MCF 10A (cell line): Measurements from ENCODE around the gene BRSK2. TPM values are rescaled to one million over a fixed set of nuclear protein-coding genes. Genes with fewer than 3 reads are reported as not detected.

Source experiments
- BruUV-seq: library from RNA; stranded (reverse); fragments of 400-500 nt; replicated peaks from 2 replicates; lab custom pipeline; 2021; lab: Mats Ljungman, UMichigan
- CTCF ChIA-PET: fragments of 300-600 bp; sonication (Branson Sonifier 250); formaldehyde crosslinking; extraction: SDS; loops from one replicate; lab custom pipeline; 2021; ENCODE audit warnings: antibody characterized with exemption, inconsistent platforms; lab: Yijun Ruan, JAX
- POLR2A ChIA-PET: fragments of 300-600, 350-650 bp; sonication (Branson Sonifier 250); formaldehyde crosslinking; extraction: SDS; loops from one replicate; lab custom pipeline; 2020; ENCODE audit warnings: antibody characterized with exemption, inconsistent platforms; lab: Yijun Ruan, JAX
- DNase-seq: peaks from one replicate; pipeline ENCODE4 v3.0.0-alpha.2; 2018; ENCODE audit not compliant: unreplicated experiment
- H3K27ac Mint-ChIP-seq: one replicate; pipeline ENCODE4 v1.8.0; 2022; ENCODE audit warnings: mild to moderate bottlenecking, low read depth, mixed read lengths; ENCODE audit not compliant: unreplicated experiment
- H3K27me3 Mint-ChIP-seq: one replicate; pipeline ENCODE4 v1.8.0; 2022; ENCODE audit warnings: mixed read lengths; ENCODE audit not compliant: insufficient read depth, unreplicated experiment
- H3K36me3 Mint-ChIP-seq: one replicate; pipeline ENCODE4 v1.8.0; 2022; ENCODE audit warnings: mild to moderate bottlenecking, moderate library complexity, mixed read lengths; ENCODE audit not compliant: insufficient read depth, unreplicated experiment
- H3K4me1 Mint-ChIP-seq: one replicate; pipeline ENCODE4 v1.8.0; 2022; ENCODE audit warnings: mixed read lengths; ENCODE audit not compliant: insufficient read depth, unreplicated experiment
- H3K4me3 Mint-ChIP-seq: one replicate; pipeline ENCODE4 v1.8.0; 2022; ENCODE audit warnings: mild to moderate bottlenecking, moderate library complexity, mixed read lengths; ENCODE audit not compliant: unreplicated experiment
- H3K9me3 Mint-ChIP-seq: one replicate; pipeline ENCODE4 v1.8.0; 2022; ENCODE audit warnings: mixed read lengths; ENCODE audit not compliant: unreplicated experiment
- intact Hi-C: fragments of 100-400 bp; cut with micrococcal nuclease; formaldehyde crosslinking; loops from 2 replicates; pipeline ENCODE4 v1.14.1; 2022
- total RNA-seq: library from RNA; stranded (reverse); gene quantifications from 2 replicates; pipeline ENCODE4 v1.2.3, GENCODE V29; 2022
- TF ChIP-seq, protein P1 (sequence below): fragments of 200-600 bp; IDR thresholded peaks from one replicate; pipeline ENCODE4 v1.8.0; 2022; ENCODE audit warnings: antibody characterized with exemption, mild to moderate bottlenecking; ENCODE audit not compliant: unreplicated experiment

BRSK2 gene
- total RNA-seq, 1 experiment from 2014 or later: 0.44 TPM

- H3K36me3 Mint-ChIP-seq: no peaks in the 10 kb centered on the region
- CTCF ChIA-PET: interaction anchor here (0.5 kb wide), 1 partner anchor 513 kb away, joined by 3 read pairs; no protein-coding TSS in a partner anchor
- no peak overlapping the region for H3K27ac Mint-ChIP-seq
- TF ChIP-seq, protein P1, sequence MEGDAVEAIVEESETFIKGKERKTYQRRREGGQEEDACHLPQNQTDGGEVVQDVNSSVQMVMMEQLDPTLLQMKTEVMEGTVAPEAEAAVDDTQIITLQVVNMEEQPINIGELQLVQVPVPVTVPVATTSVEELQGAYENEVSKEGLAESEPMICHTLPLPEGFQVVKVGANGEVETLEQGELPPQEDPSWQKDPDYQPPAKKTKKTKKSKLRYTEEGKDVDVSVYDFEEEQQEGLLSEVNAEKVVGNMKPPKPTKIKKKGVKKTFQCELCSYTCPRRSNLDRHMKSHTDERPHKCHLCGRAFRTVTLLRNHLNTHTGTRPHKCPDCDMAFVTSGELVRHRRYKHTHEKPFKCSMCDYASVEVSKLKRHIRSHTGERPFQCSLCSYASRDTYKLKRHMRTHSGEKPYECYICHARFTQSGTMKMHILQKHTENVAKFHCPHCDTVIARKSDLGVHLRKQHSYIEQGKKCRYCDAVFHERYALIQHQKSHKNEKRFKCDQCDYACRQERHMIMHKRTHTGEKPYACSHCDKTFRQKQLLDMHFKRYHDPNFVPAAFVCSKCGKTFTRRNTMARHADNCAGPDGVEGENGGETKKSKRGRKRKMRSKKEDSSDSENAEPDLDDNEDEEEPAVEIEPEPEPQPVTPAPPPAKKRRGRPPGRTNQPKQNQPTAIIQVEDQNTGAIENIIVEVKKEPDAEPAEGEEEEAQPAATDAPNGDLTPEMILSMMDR: no peak
- no peak overlapping the region for H3K4me3 Mint-ChIP-seq
- no peaks in the 10 kb centered on the region for H3K27me3 Mint-ChIP-seq
- DNase-seq: no peak
- no peaks in the 10 kb centered on the region for H3K9me3 Mint-ChIP-seq
- POLR2A ChIA-PET: no interaction called here
- BruUV-seq: no TSS peak
- intact Hi-C loops: no loop called here
- peaks cover 6% of the 10 kb centered on the region for H3K4me1 Mint-ChIP-seq
Measured at GRCh38 chr11:1487091-1487850, 97.5 kb downstream of the BRSK2 start.

DNA sequence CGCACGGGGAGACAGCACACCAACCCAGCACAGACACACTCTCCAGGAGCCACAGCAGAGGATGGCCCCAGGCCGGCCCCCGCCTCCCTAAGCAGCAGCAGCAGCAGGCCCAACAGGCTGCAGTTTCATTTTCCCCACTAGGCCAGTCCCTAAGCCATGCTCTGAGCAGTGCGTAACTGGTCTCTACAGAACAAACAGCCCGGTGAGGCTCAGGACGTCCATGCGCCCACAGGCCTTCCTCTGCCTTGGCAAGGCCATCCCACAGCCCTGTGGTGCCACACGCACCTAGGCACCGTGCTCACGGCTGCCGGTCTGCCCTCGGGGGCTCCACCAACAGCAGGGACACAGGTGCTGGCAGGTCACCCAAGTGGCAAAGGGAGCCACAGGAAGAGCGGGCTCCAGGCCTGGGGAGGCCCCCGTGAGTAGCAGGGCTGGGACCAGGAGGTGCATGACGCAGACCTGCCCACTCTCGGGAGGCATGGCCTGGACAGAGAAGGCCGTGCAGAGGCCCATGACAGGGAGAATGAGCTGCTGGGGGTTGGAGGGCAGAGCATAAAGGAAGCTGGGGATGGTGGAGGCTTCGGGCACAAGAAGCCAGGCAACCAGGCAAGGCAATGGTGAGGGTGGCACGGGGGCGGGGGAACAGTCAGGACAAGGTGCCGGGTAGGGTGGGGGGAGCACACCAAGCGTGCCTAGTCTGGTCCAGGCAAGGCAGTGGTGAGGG, 98.3 kb downstream of the BRSK2 start:
- no TSS peak for BruUV-seq
- no peaks in the 10 kb centered on the region for H3K9me3 Mint-ChIP-seq
- ChIA-PET POLR2A (interaction anchor here (0.5 kb wide), 1 partner anchor 10 kb away, joined by 3 read pairs; no protein-coding TSS in a partner anchor), CTCF (interaction anchor here (0.5 to 0.6 kb wide), 2 partner anchors 212 to 512 kb away, joined by 3 read pairs; no protein-coding TSS in a partner anchor)
- no peak overlapping the region for H3K27ac Mint-ChIP-seq
- H3K27me3 Mint-ChIP-seq: no peaks in the 10 kb centered on the region
- TF ChIP-seq, protein P1: no peak
- H3K4me1 Mint-ChIP-seq: peaks cover 6% of the 10 kb centered on the region
- no peaks in the 10 kb centered on the region for H3K36me3 Mint-ChIP-seq
- intact Hi-C loops: no loop called here
- DNase-seq: no peak
- H3K4me3 Mint-ChIP-seq: no peak overlapping the region

DNA sequence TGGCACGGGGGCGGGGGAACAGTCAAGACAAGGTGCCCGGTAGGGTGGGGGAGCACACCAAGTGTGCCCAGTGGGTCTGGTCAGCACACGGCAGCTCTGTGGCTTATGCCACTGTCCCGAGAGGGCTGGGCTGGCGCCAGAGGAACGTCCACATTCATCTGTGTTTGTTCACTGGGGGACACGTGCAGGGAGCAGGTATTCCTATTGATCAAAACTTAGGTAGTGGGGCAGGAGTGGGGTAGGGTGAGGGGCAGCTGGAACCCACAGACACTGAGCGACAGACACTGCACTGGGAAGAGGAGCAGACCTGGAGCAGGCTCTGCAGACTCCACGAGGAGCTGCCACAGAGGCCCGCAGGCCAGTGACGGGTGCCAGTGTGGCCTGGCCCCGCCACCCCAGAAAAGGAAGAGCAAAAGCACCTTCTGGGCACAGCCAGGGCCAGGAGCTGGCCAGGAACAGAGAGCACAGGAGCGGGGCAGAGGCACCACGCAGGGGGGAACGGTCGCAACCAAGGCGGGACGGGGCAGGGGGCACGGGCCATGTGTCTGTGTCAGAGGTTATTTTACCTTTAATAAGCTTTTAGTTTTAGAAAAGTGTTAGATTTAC, 98.9 kb downstream of the BRSK2 start:
- Mint-ChIP-seq H3K27ac (no peak overlapping the region), H3K4me1 (peaks cover 6% of the 10 kb centered on the region), H3K9me3 (no peaks in the 10 kb centered on the region), H3K27me3 (no peaks in the 10 kb centered on the region), H3K36me3 (no peaks in the 10 kb centered on the region), H3K4me3 (no peak overlapping the region)
- ChIA-PET CTCF (interaction anchor here (0.6 to 0.7 kb wide), 2 partner anchors 86 to 212 kb away, joined by 3 read pairs; no protein-coding TSS in a partner anchor), POLR2A (interaction anchor here (0.5 kb wide), 1 partner anchor 11 kb away, joined by 3 read pairs; no protein-coding TSS in a partner anchor)
- DNase-seq: no peak
- BruUV-seq: no TSS peak
- TF ChIP-seq, protein P1: no peak
- intact Hi-C loops: no loop called here

DNA sequence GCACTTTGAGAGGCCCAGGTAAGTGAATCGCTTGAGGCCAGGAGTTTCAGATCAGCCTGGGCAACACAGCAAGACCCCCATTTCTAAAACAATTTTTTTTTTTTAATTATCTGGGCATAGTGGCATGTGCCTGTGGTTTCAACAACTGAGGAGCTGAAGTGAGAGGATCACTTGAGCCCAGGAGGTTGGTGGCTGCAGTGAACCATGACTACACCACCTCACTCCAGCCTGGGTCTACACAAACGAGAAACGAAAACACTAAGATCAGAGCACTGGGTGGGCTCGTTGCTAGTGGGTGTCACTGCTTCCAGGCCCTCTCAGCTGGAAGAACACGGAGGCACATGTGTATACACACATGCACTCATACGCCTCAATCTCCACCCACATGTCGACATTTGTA, 100.9 kb downstream of the BRSK2 start:
- Mint-ChIP-seq H3K4me3 (no peak overlapping the region), H3K36me3 (no peaks in the 10 kb centered on the region), H3K27me3 (no peaks in the 10 kb centered on the region), H3K9me3 (no peaks in the 10 kb centered on the region), H3K4me1 (no peaks in the 10 kb centered on the region), H3K27ac (no peak overlapping the region)
- ChIA-PET POLR2A (no interaction called here), CTCF (interaction anchor here (0.6 to 0.8 kb wide), 3 partner anchors 53 to 546 kb away, joined by 3 to 7 read pairs (median 3); no protein-coding TSS in a partner anchor)
- TF ChIP-seq, protein P1: no peak
- no peak for DNase-seq
- BruUV-seq: no TSS peak
- intact Hi-C loops: no loop called here
